Testis (tissue), 3 donors: ENCODE results near the gene KLHL22. TPM values are rescaled to one million over a fixed set of nuclear protein-coding genes. Genes with fewer than 3 reads are reported as not detected.
"Not testable (repeated sequence)": the region's sequence is repeated elsewhere in the genome, so short reads cannot be mapped to it uniquely, and the experiment has no call there.

Experiments
- DNase-seq: peaks from one replicate; pipeline ENCODE4 v3.0.0-alpha.2; 2019
- H3K27ac ChIP-seq, 2 donors: fragments of 200-600 bp; sonication (generic); one replicate each; pipeline ENCODE4 v1.5.1; 2019
- H3K27me3 ChIP-seq: fragments of 200-600 bp; sonication (generic); one replicate; pipeline ENCODE4 v1.5.1; 2019
- H3K36me3 ChIP-seq: fragments of 200-600 bp; sonication (generic); one replicate; pipeline ENCODE4 v1.5.1; 2017; ENCODE audit warnings: low read depth; ENCODE audit errors: missing control alignments
- H3K4me1 ChIP-seq: fragments of 200-600 bp; sonication (generic); one replicate; pipeline ENCODE4 v1.5.1; 2019
- H3K4me3 ChIP-seq, 2 donors: fragments of 200-600 bp; sonication (generic); one replicate each; pipeline ENCODE4 v1.5.1; 2017 to 2019
- H3K9me3 ChIP-seq: fragments of 200-600 bp; sonication (generic); one replicate; pipeline ENCODE4 v1.5.1; 2017
- CTCF ChIP-seq, 3 experiments: fragments of 450-650 bp in 2 of 3; fragments of 200-600 bp in 1 of 3; sonication (generic) in 1 of 3; IDR thresholded peaks; one replicate each; pipeline ENCODE4 v1.5.1; 2016 to 2019; ENCODE audit warnings: antibody characterized with exemption in 3 of 3, mild to moderate bottlenecking in 2 of 3, moderate library complexity in 1 of 3
- POLR2A ChIP-seq: fragments of 450-650 bp; IDR thresholded peaks from one replicate; pipeline ENCODE4 v1.6.1; 2017; ENCODE audit warnings: antibody characterized with exemption, mild to moderate bottlenecking, moderate library complexity
- WGBS, 2 donors: methylation state at CpG; one replicate each; pipeline ENCODE4 v1.1.5; 2018; 5-methylcytosine and 5-hydroxymethylcytosine counted together
- intact Hi-C: fragments of 100-400 bp; cut with DNase I; formaldehyde crosslinking; loops from one replicate; pipeline ENCODE4 v1.15.1; 2023; ENCODE audit warnings: low total_unique reads
- polyA plus RNA-seq: library from polyadenylated mRNA; stranded (reverse); fragments of 350-450 nt; fragmentation: Illumina TruSeq; extraction: RNeasy Lipid Tissue Mini Kit (QIAGEN cat#74804); gene quantifications from one replicate; pipeline ENCODE4 v1.2.3, GENCODE V29; 2014; ENCODE audit warnings: low read depth, low replicate concordance; ENCODE audit not compliant: insufficient read depth
- total RNA-seq, 2 donors: library from RNA; depleted of rRNA; stranded (reverse); fragments of >200 nt; gene quantifications; one replicate each; pipeline ENCODE4 v1.2.3, GENCODE V29; 2016

The KLHL22 gene
- total and polyA plus RNA-seq, 3 donors from 2014 or later, result 18.1 to 41.7 (median 39.8) TPM

DNA sequence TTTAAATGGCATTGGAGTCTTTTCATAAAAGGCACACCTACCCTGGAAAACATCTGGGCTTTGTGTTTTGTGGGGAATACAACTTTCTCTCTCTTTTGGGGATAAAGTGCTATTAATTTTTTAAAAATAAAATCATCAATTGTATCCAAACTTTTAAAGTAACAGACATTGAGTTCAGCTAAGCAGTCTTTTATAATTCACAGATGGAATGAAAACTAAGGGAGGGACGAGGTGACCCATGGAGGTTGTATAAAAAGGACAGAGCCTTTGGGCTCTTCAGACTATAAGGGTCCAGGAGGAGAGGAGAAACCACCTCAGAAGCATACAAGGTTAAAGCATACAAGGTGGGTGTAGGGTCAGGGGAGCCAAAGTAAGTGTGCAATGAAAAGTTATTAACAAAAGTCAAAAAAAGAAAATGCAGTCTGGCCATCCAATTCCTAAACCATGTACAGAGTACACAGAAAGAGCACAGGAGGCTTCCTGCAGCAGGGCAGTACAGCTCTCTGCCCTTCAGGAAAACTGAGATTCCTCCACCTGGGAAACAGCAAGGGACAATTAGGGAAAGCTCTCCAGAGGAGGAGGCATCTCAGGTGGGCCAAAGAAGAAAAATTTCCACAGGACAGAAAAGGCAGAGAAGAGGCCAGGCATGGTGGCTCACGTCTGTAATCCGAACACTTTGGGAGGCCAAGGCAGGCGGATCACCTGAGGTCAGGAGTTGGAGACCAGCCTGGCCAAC lies 10.5 kb downstream of the KLHL22 start:
- H3K27me3 ChIP-seq, result no peaks in the 10 kb centered on the region
- TF ChIP-seq CTCF (IDR thresholded peaks at IDR 0.05), result no peak
- TF ChIP-seq POLR2A, result no peak
- WGBS, 2 donors, result 85 to 91% methylated on average over 4 of the region's 4 CpGs
- intact Hi-C loops, result no loop called here
- no peaks in the 10 kb centered on the region for H3K9me3 ChIP-seq
- no peaks in the 10 kb centered on the region for H3K4me1 ChIP-seq
- DNase-seq, result no peak
- no peak overlapping the region for H3K4me3 ChIP-seq
- no peak overlapping the region for H3K27ac ChIP-seq
- no peaks in the 10 kb centered on the region for H3K36me3 ChIP-seq

DNA sequence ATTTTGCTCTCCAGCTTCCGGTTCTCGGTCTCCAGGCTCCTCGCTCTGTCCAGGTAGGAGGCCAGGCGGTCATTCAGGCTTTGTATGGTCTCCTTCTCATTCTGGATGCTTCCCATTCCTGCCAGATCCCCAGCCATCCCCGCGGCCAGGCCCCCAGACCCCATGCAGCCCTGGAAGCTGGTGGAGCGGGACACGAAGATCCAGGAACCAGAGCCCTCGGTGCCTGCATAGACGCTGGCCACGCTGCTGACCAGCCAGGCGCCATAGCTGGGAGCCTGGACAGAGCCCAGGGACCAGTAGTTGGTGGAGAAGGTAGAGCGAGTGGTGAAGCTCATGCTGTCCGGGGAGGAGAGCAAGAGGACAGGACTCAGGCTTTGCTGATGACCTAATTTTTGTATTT lies 11.8 kb downstream of the KLHL22 start:
- Histone ChIP-seq H3K27me3 (no peaks in the 10 kb centered on the region), H3K9me3 (no peaks in the 10 kb centered on the region), H3K27ac (no peak overlapping the region), H3K36me3 (no peaks in the 10 kb centered on the region), H3K4me1 (no peaks in the 10 kb centered on the region), H3K4me3 (no peak overlapping the region)
- TF ChIP-seq POLR2A (no peak), CTCF (IDR thresholded peaks at IDR 0.05) (no peak)
- DNase-seq, result no peak
- intact Hi-C loops, result no loop called here
- WGBS, 2 donors, result 98% methylated on average over 10 to 14 of the region's 14 CpGs

DNA sequence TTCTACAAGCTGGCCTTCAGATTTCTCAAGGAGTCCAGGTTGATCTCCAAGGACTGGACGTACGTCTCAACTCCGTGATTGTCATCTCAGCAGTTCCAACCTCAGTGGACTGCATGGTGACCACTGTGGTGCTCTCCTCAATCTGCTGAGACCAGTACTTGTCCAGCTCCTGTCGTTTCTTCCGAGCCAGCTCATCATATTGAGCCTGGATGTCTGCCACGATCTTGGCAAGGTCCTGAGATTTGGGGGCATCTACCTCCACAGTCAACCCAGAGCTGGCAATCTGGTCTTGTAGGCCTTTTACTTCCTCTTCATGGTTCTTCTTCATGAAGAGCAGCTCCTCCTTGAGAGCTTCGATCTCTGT lies 12.5 kb downstream of the KLHL22 start:
- H3K27me3 ChIP-seq, intact Hi-C loops, H3K27ac ChIP-seq, DNase-seq, H3K9me3 ChIP-seq, H3K4me1 ChIP-seq, H3K4me3 ChIP-seq, H3K36me3 ChIP-seq: not testable (repeated sequence)
- 94 to 96% methylated on average over 7 of the region's 7 CpGs for WGBS, 2 donors

DNA sequence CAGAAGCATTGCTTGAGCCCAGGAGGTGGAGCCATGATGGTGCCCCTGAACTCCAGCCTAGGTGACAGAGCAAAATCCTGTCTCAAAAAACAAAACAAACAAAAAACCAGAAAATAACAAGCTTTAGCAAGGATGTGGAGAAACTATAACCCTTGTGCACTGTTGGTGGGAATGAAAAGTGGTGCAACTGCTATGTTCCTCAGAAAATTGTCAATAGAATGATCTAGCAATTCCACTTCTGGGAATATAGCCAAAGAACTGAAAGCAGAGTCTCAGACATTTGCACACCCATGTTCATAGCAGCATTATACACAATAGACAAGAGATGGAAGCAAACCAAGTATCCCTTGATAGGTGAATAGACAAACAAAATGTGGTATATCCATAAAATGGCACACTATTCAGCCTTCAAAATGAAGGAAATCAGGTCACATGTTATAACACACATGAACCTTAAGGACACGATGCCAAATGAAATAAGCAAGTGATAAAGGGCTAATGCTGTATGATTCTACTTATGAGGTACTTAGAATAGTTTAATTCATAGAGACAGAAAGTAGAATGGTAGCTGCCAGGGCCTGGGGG lies 15.9 kb downstream of the KLHL22 start:
- no peak for DNase-seq
- no peaks in the 10 kb centered on the region for H3K4me1 ChIP-seq
- WGBS, 2 donors, result 89 to 96% methylated on average over 1 of the region's 1 CpG
- TF ChIP-seq POLR2A (no peak), CTCF (IDR thresholded peaks at IDR 0.05) (no peak)
- no peak overlapping the region for H3K27ac ChIP-seq
- no peak overlapping the region for H3K4me3 ChIP-seq
- no peaks in the 10 kb centered on the region for H3K36me3 ChIP-seq
- intact Hi-C loops, result no loop called here
- no peaks in the 10 kb centered on the region for H3K9me3 ChIP-seq
- no peaks in the 10 kb centered on the region for H3K27me3 ChIP-seq

DNA sequence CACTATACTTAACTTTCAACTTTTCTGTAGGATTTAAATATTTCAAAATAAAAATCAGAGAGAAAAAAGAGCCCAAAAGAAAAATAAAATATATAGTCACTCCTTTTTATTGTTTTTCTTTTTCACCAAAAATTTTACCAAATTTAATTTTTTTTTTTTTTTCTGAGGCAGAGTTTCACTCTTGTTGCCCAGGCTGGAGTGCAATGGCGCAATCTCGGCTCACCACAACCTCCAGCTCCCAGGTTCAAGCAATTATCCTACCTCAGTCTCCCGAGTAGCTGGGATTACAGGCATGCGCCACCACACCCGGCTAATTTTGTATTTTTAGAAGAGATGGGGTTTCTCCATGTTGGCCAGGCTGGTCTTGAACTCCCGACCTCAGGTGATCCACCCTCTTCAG lies 17.5 kb downstream of the KLHL22 start:
- WGBS, 2 donors, result 95 to 96% methylated on average over 6 of the region's 6 CpGs
- H3K27ac ChIP-seq, DNase-seq, H3K9me3 ChIP-seq, H3K36me3 ChIP-seq, H3K4me3 ChIP-seq, H3K27me3 ChIP-seq, H3K4me1 ChIP-seq, intact Hi-C loops: not testable (repeated sequence)

GRCh38 chr22:20475569-20475968 lies 20.0 kb downstream of the KLHL22 start:
- DNase-seq, H3K4me1 ChIP-seq, H3K27ac ChIP-seq, intact Hi-C loops, H3K9me3 ChIP-seq, H3K27me3 ChIP-seq, H3K4me3 ChIP-seq, H3K36me3 ChIP-seq: not testable (repeated sequence)
- WGBS, 2 donors, result 88 to 89% methylated on average over 12 of the region's 12 CpGs
